Kidney (tissue), 14 donors: ENCODE data around the gene CCSER1. TPM values are rescaled to one million over a fixed set of nuclear protein-coding genes. Genes with fewer than 3 reads are reported as not detected.
"Not testable (repeated sequence)": the region's sequence is repeated elsewhere in the genome, so short reads cannot be mapped to it uniquely, and the experiment has no call there.

Source experiments
- DNase-seq, 5 donors: peaks; one replicate each; pipeline ENCODE4 v3.0.0-alpha.2; 2013 to 2020
- FAIRE-seq: peaks from 2 replicates; lab custom pipeline; 2012; peaks lifted over from hg19 to GRCh38; lab: Jason Lieb, UNC
- H3K27ac ChIP-seq, 2 donors: one replicate each; pipeline ENCODE4 v1.7.0; 2013; ENCODE audit warnings: low read depth in 2 of 2, low read length in 2 of 2, inconsistent platforms in 1 of 2
- H3K27me3 ChIP-seq: one replicate; pipeline ENCODE4 v1.7.1; 2013; ENCODE audit warnings: low read length, inconsistent platforms; ENCODE audit not compliant: control insufficient read depth, insufficient read depth
- H3K36me3 ChIP-seq, 3 donors: one replicate each; pipeline versions ENCODE4 v1.7.0 to v1.7.1; 2013; ENCODE audit warnings: low read length in 3 of 3, control low read depth in 1 of 3, inconsistent platforms in 1 of 3; ENCODE audit not compliant: insufficient read depth in 3 of 3, control insufficient read depth in 2 of 3
- H3K4me1 ChIP-seq, 3 donors: one replicate each; pipeline versions ENCODE4 v1.7.0 to v1.7.1; 2013; ENCODE audit warnings: low read length in 3 of 3, inconsistent platforms in 1 of 3, low read depth in 1 of 3; ENCODE audit not compliant: control insufficient read depth in 2 of 3, insufficient read depth in 2 of 3
- H3K4me3 ChIP-seq, 3 donors: one replicate each; pipeline versions ENCODE4 v1.7.0 to v1.8.1; 2013; ENCODE audit warnings: low read length in 3 of 3, control low read depth in 1 of 3, inconsistent platforms in 1 of 3
- H3K9ac ChIP-seq, 3 donors: one replicate each; pipeline versions ENCODE4 v1.7.0 to v1.7.1; 2013; ENCODE audit warnings: low read length in 3 of 3, control low read depth in 1 of 3, inconsistent platforms in 1 of 3
- H3K9me3 ChIP-seq, 3 donors: one replicate each; pipeline versions ENCODE4 v1.7.0 to v1.7.1; 2013; ENCODE audit warnings: low read length in 3 of 3, control low read depth in 1 of 3, inconsistent platforms in 1 of 3; ENCODE audit not compliant: control insufficient read depth in 2 of 3, insufficient read depth in 1 of 3
- CTCF ChIP-seq: IDR thresholded peaks from 3 replicates; pipeline ENCODE4 v1.5.1; 2012; ENCODE audit warnings: mild to moderate bottlenecking, moderate library complexity, borderline replicate concordance; ENCODE audit not compliant: insufficient read depth; ENCODE audit errors: extremely low read depth
- intact Hi-C: fragments of 100-400 bp; cut with DNase I; formaldehyde crosslinking; loops from one replicate; pipeline ENCODE4 v1.11.1; 2022
- polyA plus RNA-seq: library from polyadenylated mRNA; stranded (reverse); fragments of 350-450 nt; fragmentation: Illumina TruSeq; extraction: RNeasy Lipid Tissue Mini Kit (QIAGEN cat#74804); gene quantifications from one replicate; pipeline ENCODE4 v1.2.3, GENCODE V29; 2014; ENCODE audit warnings: low read depth, low replicate concordance; ENCODE audit not compliant: insufficient read depth
- total RNA-seq: library from RNA; stranded (reverse); fragmentation: NEBNext Ultra II Directional; extraction: Animal tissue kit (Norgen Biotek cat#: 25700); gene quantifications from one replicate; pipeline ENCODE4 v1.2.1, GENCODE V29; 2021
- donor health status: control.
- donor health status: control.
- donor health status: control.
- donor health status: control.
- donor health status: control.
- donor health status: DM: yes; HTN: yes; CAD: no.
- donor health status: Normal renal cell carcinoma (clear cell type).

CCSER1 gene
- total and polyA plus RNA-seq, 2 donors from 2014 or later, result 4.2 to 26.8 TPM

- no peak overlapping the region for H3K9ac ChIP-seq
- no peaks in the 10 kb centered on the region for H3K36me3 ChIP-seq
- intact Hi-C loops, result no loop called here
- H3K27ac ChIP-seq, result no peak overlapping the region
- H3K4me1 ChIP-seq, result no peaks in the 10 kb centered on the region
- H3K4me3 ChIP-seq, result no peak overlapping the region
- no peaks in the 10 kb centered on the region for H3K9me3 ChIP-seq
- no peaks in the 10 kb centered on the region for H3K27me3 ChIP-seq
- TF ChIP-seq CTCF, result no peak
- no peak for DNase-seq
- no peak for FAIRE-seq
Observed at GRCh38 chr4:91620952-91621351, 1493.8 kb downstream of the CCSER1 start.

- intact Hi-C loops, result no loop called here
- FAIRE-seq (no peak), DNase-seq (no peak)
- Histone ChIP-seq H3K36me3 (no peaks in the 10 kb centered on the region), H3K4me1 (no peaks in the 10 kb centered on the region), H3K27me3 (no peaks in the 10 kb centered on the region), H3K27ac (no peak overlapping the region), H3K9ac (no peak overlapping the region), H3K4me3 (no peak overlapping the region), H3K9me3 (no peaks in the 10 kb centered on the region)
- no peak for TF ChIP-seq CTCF
Observed at GRCh38 chr4:91621446-91621845, 1494.3 kb downstream of the CCSER1 start.

GRCh38 chr4:91622925-91623602, 1495.9 kb downstream of the CCSER1 start:
- FAIRE-seq, result no peak
- H3K27ac ChIP-seq, result no peak overlapping the region
- H3K9me3 ChIP-seq, result no peaks in the 10 kb centered on the region
- no peaks in the 10 kb centered on the region for H3K4me1 ChIP-seq
- no peaks in the 10 kb centered on the region for H3K27me3 ChIP-seq
- intact Hi-C loops, result no loop called here
- no peak overlapping the region for H3K4me3 ChIP-seq
- no peak overlapping the region for H3K9ac ChIP-seq
- H3K36me3 ChIP-seq, result no peaks in the 10 kb centered on the region
- TF ChIP-seq CTCF, result no peak
- DNase-seq, result no peak

GRCh38 chr4:91623603-91623967, 1496.4 kb downstream of the CCSER1 start:
- DNase-seq, H3K4me3 ChIP-seq, H3K9me3 ChIP-seq, H3K36me3 ChIP-seq, intact Hi-C loops, H3K4me1 ChIP-seq, H3K9ac ChIP-seq, H3K27ac ChIP-seq, H3K27me3 ChIP-seq, FAIRE-seq: not testable (repeated sequence)
